HL-60/S4 treated with phorbol 12-myristate 13-acetate at 8.2 ng/mL for 4 days and 3 days (cell line): Measurements from ENCODE around the gene PLXND1.

ENCODE experiments used
- in situ Hi-C: fragments of 300-500 bp; cut with MboI; formaldehyde crosslinking; loops from 2 replicates; pipeline ENCODE4 v1.15.0; 2022; ENCODE audit warnings: low sequenced_read_pairs

Gene PLXND1

GRCh38 chr3:129514110-129514509 lies 92.4 kb downstream of the PLXND1 start:
- in situ Hi-C loops, result no loop called here

- in situ Hi-C loops, result no loop called here
Observed at GRCh38 chr3:129513705-129514104, 92.8 kb downstream of the PLXND1 start.

GRCh38 chr3:129512595-129512994 lies 93.9 kb downstream of the PLXND1 start:
- in situ Hi-C loops, result no loop called here

GRCh38 chr3:129507181-129507831 lies 99.2 kb downstream of the PLXND1 start:
- in situ Hi-C loops, result no loop called here

- in situ Hi-C loops, result no loop called here
Observed at GRCh38 chr3:129506231-129506742, 100.2 kb downstream of the PLXND1 start.

- in situ Hi-C loops, result no loop called here
Observed at GRCh38 chr3:129505341-129505740, 101.1 kb downstream of the PLXND1 start.
